Panc1 (cell line): ENCODE measurements around the gene AKAP13. TPM values are rescaled to one million over a fixed set of nuclear protein-coding genes. Genes with fewer than 3 reads are reported as not detected.

Experiments used
- ATAC-seq: fragments of 200-7000 bp; cut with Tn5 transposase; 2 replicates; pipeline ENCODE4 v1.9.1; 2020; ENCODE audit warnings: mild to moderate bottlenecking, moderate library complexity
- BruUV-seq: library from RNA; stranded (reverse); fragments of 400-500 nt; replicated peaks from 2 replicates; lab custom pipeline; 2021; lab: Mats Ljungman, UMichigan
- CTCF ChIA-PET: fragments of 300-600 bp; sonication (Branson Sonifier 250); formaldehyde crosslinking; loops from one replicate; lab custom pipeline; 2022; ENCODE audit warnings: antibody characterized with exemption; lab: Charles Lee
- POLR2A ChIA-PET: fragments of 300-600 bp; sonication (Branson Sonifier 250); formaldehyde crosslinking; loops from one replicate; lab custom pipeline; 2022; ENCODE audit warnings: antibody characterized with exemption; lab: Charles Lee
- DNase-seq: peaks from one replicate; pipeline ENCODE4 v3.0.0-alpha.2; 2010; ENCODE audit warnings: low read depth, low spot score
- H3K27ac ChIP-seq: 2 replicates; pipeline ENCODE4 v1.5.1; 2011; ENCODE audit warnings: mild to moderate bottlenecking, low read length, inconsistent platforms
- H3K27me3 ChIP-seq: fragments of 200-500 bp; sonication (Bioruptor generic); 2 replicates; pipeline ENCODE4 v1.6.0; 2014; ENCODE audit warnings: low read length, inconsistent platforms; ENCODE audit not compliant: control insufficient read depth, insufficient read depth
- H3K36me3 ChIP-seq: fragments of 200-500 bp; sonication (Bioruptor generic); 2 replicates; pipeline ENCODE4 v1.5.1; 2014; ENCODE audit warnings: inconsistent platforms, mild to moderate bottlenecking, low read length, moderate library complexity; ENCODE audit not compliant: control insufficient read depth, insufficient read depth
- H3K4me1 ChIP-seq: 2 replicates; pipeline ENCODE4 v1.5.1; 2011; ENCODE audit warnings: inconsistent platforms, mild to moderate bottlenecking, low read length, moderate library complexity; ENCODE audit not compliant: control insufficient read depth, insufficient read depth
- H3K4me3 ChIP-seq, 2 experiments: 2 replicates each; pipeline ENCODE4 v1.5.1; 2011 to 2012; ENCODE audit warnings: low read depth in 2 of 2, low read length in 2 of 2, mild to moderate bottlenecking in 2 of 2, inconsistent platforms in 1 of 2, moderate library complexity in 1 of 2
- H3K9me3 ChIP-seq: fragments of 200-500 bp; sonication (Bioruptor generic); 2 replicates; pipeline ENCODE4 v1.5.1; 2014; ENCODE audit warnings: low read depth, mild to moderate bottlenecking, inconsistent platforms, low read length, moderate library complexity; ENCODE audit not compliant: control insufficient read depth, insufficient read depth
- POLR2AphosphoS5 ChIP-seq: IDR thresholded peaks from 2 replicates; pipeline ENCODE4 v1.6.1; 2012; ENCODE audit warnings: mild to moderate bottlenecking, low read depth, low read length, moderate library complexity
- SIN3A ChIP-seq: IDR thresholded peaks from 2 replicates; pipeline ENCODE4 v1.6.1; 2012; ENCODE audit warnings: low read depth, mild to moderate bottlenecking, low read length, moderate library complexity, borderline replicate concordance; ENCODE audit not compliant: insufficient read depth
- TCF7L2 ChIP-seq: IDR thresholded peaks from 2 replicates; pipeline ENCODE4 v1.6.1; 2011; ENCODE audit warnings: mild to moderate bottlenecking, low read depth, low read length, inconsistent platforms
- in situ Hi-C: cut with HindIII; loops from 2 replicates; pipeline ENCODE4 v1.10.0; 2016; ENCODE audit warnings: low sequenced_read_pairs, low pct_unique_long_range_greater_than_20kb
- intact Hi-C: fragments of 100-400 bp; cut with micrococcal nuclease; formaldehyde crosslinking; loops from one replicate; pipeline ENCODE4 v1.10.0; 2022; ENCODE audit not compliant: unreplicated experiment
- total RNA-seq: library from RNA; stranded (reverse); gene quantifications from one replicate; pipeline ENCODE4 v1.2.1, GENCODE V29; 2021; ENCODE audit not compliant: unreplicated experiment
- TF ChIP-seq, protein P1 (sequence below): fragments of 450-650 bp; IDR thresholded peaks from 2 replicates; pipeline ENCODE4 v1.5.1; 2017; ENCODE audit warnings: mild to moderate bottlenecking
- TF ChIP-seq, protein P2 (sequence below), 2 experiments: IDR thresholded peaks; 2 replicates each; pipeline ENCODE4 v1.6.1; 2011 to 2012; ENCODE audit warnings: low read depth in 2 of 2, control low read depth in 1 of 2, low read length in 1 of 2, mild to moderate bottlenecking in 1 of 2, moderate library complexity in 1 of 2; ENCODE audit not compliant: insufficient read depth in 1 of 2

AKAP13 gene
- total RNA-seq, 1 experiment from 2014 or later = 94.2 TPM

DNA sequence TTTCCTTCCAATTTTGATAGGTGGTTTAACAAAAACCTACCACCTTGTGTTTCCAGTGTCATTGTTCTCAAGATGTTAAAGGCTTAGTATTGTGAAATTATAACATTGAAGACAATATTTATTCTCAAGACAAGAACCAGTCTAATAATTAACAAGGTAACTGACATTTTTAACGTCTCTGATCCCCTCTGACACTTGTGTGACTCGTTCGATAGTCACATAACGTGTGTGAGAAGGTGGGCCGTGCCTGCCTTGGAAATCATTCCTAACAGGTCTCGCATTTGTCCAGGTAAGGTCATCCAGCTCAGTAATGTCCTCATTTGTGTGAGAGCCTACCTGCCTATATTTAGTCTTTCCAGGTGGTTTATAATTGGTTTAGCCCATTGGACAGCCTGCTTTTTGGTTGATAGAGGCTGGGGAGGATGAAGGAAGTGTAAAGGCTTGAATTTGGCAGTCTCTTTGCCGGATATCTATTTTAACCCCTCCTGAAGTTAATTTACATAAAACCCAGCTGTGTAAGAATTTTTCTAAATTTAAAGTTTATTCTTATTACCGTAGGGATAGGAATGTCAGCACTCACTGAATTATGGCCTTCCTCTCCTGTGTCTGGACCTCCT lies 94.4 kb downstream of the AKAP13 start:
- in situ Hi-C loops (no loop called here), intact Hi-C loops (no loop called here)
- Histone ChIP-seq H3K27ac (no peak overlapping the region), H3K36me3 (no peaks in the 10 kb centered on the region), H3K4me3 (no peak overlapping the region), H3K4me1 (peaks cover 40% of the 10 kb centered on the region), H3K9me3 (no peaks in the 10 kb centered on the region), H3K27me3 (no peaks in the 10 kb centered on the region)
- DNase-seq (no peak), ATAC-seq (no peak)
- TF ChIP-seq, protein P1, sequence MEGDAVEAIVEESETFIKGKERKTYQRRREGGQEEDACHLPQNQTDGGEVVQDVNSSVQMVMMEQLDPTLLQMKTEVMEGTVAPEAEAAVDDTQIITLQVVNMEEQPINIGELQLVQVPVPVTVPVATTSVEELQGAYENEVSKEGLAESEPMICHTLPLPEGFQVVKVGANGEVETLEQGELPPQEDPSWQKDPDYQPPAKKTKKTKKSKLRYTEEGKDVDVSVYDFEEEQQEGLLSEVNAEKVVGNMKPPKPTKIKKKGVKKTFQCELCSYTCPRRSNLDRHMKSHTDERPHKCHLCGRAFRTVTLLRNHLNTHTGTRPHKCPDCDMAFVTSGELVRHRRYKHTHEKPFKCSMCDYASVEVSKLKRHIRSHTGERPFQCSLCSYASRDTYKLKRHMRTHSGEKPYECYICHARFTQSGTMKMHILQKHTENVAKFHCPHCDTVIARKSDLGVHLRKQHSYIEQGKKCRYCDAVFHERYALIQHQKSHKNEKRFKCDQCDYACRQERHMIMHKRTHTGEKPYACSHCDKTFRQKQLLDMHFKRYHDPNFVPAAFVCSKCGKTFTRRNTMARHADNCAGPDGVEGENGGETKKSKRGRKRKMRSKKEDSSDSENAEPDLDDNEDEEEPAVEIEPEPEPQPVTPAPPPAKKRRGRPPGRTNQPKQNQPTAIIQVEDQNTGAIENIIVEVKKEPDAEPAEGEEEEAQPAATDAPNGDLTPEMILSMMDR = no peak
- TF ChIP-seq TCF7L2 (no peak), POLR2AphosphoS5 (no peak)
- TF ChIP-seq, protein P2, sequence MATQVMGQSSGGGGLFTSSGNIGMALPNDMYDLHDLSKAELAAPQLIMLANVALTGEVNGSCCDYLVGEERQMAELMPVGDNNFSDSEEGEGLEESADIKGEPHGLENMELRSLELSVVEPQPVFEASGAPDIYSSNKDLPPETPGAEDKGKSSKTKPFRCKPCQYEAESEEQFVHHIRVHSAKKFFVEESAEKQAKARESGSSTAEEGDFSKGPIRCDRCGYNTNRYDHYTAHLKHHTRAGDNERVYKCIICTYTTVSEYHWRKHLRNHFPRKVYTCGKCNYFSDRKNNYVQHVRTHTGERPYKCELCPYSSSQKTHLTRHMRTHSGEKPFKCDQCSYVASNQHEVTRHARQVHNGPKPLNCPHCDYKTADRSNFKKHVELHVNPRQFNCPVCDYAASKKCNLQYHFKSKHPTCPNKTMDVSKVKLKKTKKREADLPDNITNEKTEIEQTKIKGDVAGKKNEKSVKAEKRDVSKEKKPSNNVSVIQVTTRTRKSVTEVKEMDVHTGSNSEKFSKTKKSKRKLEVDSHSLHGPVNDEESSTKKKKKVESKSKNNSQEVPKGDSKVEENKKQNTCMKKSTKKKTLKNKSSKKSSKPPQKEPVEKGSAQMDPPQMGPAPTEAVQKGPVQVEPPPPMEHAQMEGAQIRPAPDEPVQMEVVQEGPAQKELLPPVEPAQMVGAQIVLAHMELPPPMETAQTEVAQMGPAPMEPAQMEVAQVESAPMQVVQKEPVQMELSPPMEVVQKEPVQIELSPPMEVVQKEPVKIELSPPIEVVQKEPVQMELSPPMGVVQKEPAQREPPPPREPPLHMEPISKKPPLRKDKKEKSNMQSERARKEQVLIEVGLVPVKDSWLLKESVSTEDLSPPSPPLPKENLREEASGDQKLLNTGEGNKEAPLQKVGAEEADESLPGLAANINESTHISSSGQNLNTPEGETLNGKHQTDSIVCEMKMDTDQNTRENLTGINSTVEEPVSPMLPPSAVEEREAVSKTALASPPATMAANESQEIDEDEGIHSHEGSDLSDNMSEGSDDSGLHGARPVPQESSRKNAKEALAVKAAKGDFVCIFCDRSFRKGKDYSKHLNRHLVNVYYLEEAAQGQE (IDR thresholded peaks at IDR 0.05; ENCODE audit: insufficient read depth in 1 of 2, low read depth in 2 of 2, low read length in 1 of 2) = no peak
- no TSS peak for BruUV-seq
- CTCF ChIA-PET = no interaction called here
- POLR2A ChIA-PET = no interaction called here

DNA sequence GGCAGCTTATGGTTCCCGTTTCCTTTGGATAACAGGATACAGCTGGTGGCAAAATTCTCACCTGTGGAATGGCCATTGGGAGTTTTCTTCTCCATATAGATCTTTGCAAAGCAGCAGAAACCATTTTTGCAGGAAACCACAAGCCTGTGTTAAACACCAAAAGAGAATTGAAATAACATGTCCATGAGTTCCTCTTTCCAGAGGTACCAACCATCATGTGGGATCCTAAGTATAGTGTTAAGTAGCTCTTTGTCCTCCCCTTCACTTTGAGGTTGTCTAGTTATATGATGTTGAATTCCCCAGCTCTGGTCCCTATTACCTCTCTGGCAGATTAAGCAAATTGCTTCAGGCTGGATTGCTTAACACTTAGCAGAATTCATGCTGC lies 94.9 kb downstream of the AKAP13 start:
- CTCF ChIA-PET = no interaction called here
- in situ Hi-C loops = no loop called here
- no peaks in the 10 kb centered on the region for H3K36me3 ChIP-seq
- H3K4me3 ChIP-seq = no peak overlapping the region
- POLR2A ChIA-PET = no interaction called here
- no peaks in the 10 kb centered on the region for H3K27me3 ChIP-seq
- no peak for ATAC-seq
- TF ChIP-seq POLR2AphosphoS5 = no peak
- TF ChIP-seq, protein P1 = no peak
- no peak for TF ChIP-seq SIN3A
- intact Hi-C loops = no loop called here
- H3K9me3 ChIP-seq = no peaks in the 10 kb centered on the region
- no peak overlapping the region for H3K27ac ChIP-seq
- H3K4me1 ChIP-seq = peaks cover 38% of the 10 kb centered on the region
- no peak for DNase-seq
- BruUV-seq = no TSS peak
